HepG2 (cell line): ENCODE results near the gene SBNO2. TPM values are rescaled to one million over a fixed set of nuclear protein-coding genes. Genes with fewer than 3 reads are reported as not detected.

Source experiments
- ATAC-seq: fragments of 200-7000 bp; cut with Tn5 transposase; 3 replicates; pipeline ENCODE4 v1.9.1; 2020; ENCODE audit warnings: mild to moderate bottlenecking, moderate library complexity
- BruUV-seq: library from RNA; stranded (reverse); fragments of 400-500 nt; replicated peaks from 2 replicates; lab custom pipeline; 2021; lab: Mats Ljungman, UMichigan
- CTCF ChIA-PET: fragments of 300-600 bp; formaldehyde crosslinking; extraction: SDS; loops from one replicate; lab custom pipeline; 2021; ENCODE audit warnings: low total read pairs, inconsistent platforms, low intra/inter-chr PET ratio; lab: Yijun Ruan, JAX
- POLR2A ChIA-PET: fragments of 350-600 bp; sonication (Branson Sonifier 250); formaldehyde crosslinking; loops from one replicate; lab custom pipeline; 2020; ENCODE audit warnings: antibody characterized with exemption, inconsistent platforms; lab: Yijun Ruan, JAX
- DNase-seq: peaks from one replicate; pipeline ENCODE4 v3.0.0-alpha.2; 2015; ENCODE audit warnings: low spot score
- FAIRE-seq: peaks from 3 replicates; lab custom pipeline; 2011; peaks lifted over from hg19 to GRCh38; lab: Jason Lieb, UNC
- H2AFZ ChIP-seq: one replicate; pipeline ENCODE4 v1.6.1; 2011; ENCODE audit warnings: low read length, inconsistent platforms
- H3K27ac ChIP-seq: fragments of 300-600 bp; 3 replicates; pipeline ENCODE4 v1.8.0; 2011; ENCODE audit warnings: mixed run types, mild to moderate bottlenecking, mixed read lengths, low read length, inconsistent platforms; ENCODE audit not compliant: insufficient read depth; ENCODE audit errors: extremely low read length
- H3K27me3 ChIP-seq, 2 experiments: fragments of 200-600 bp in 1 of 2; 2 replicates in 1 of 2; 3 replicates in 1 of 2; pipeline versions ENCODE4 v1.6.0 to v1.8.0; 2011; ENCODE audit warnings: low read length in 2 of 2, mild to moderate bottlenecking in 2 of 2, moderate library complexity in 2 of 2, inconsistent platforms in 1 of 2; ENCODE audit not compliant: insufficient read depth in 2 of 2, control insufficient read depth in 1 of 2
- H3K36me3 ChIP-seq, 2 experiments: fragments of 200-600 bp in 1 of 2; replicated peaks in 1 of 2; 2 replicates in 1 of 2; 3 replicates in 1 of 2; pipeline versions ENCODE4 v1.5.1 to v1.8.0; 2011; ENCODE audit warnings: low read length in 2 of 2, inconsistent platforms in 1 of 2; ENCODE audit not compliant: insufficient read depth in 2 of 2, control insufficient read depth in 1 of 2
- H3K4me1 ChIP-seq: 2 replicates; pipeline ENCODE4 v1.5.1; 2012; ENCODE audit warnings: low read length, inconsistent platforms; ENCODE audit not compliant: insufficient read depth
- H3K4me2 ChIP-seq: 2 replicates; pipeline ENCODE4 v1.6.0; 2011; ENCODE audit warnings: low read depth, low read length, inconsistent platforms
- H3K4me3 ChIP-seq, 3 experiments: fragments of 200-600 bp in 1 of 3; sonication (generic), shearing (Covaris generic) in 1 of 3; replicated peaks in 1 of 3; 2 replicates each; pipeline ENCODE4 v1.5.1; 2011 to 2016; ENCODE audit warnings: low read length in 3 of 3, inconsistent platforms in 2 of 3, low read depth in 2 of 3, mild to moderate bottlenecking in 2 of 3, control low read depth in 1 of 3, mixed read lengths in 1 of 3; ENCODE audit not compliant: insufficient read depth in 1 of 3
- H3K79me2 ChIP-seq: one replicate; pipeline ENCODE4 v1.6.1; 2011; ENCODE audit warnings: low read length, inconsistent platforms; ENCODE audit not compliant: insufficient read depth
- H3K9ac ChIP-seq: 2 replicates; pipeline ENCODE4 v1.6.0; 2011; ENCODE audit warnings: mild to moderate bottlenecking, low read depth, low read length, inconsistent platforms; ENCODE audit not compliant: insufficient read depth
- H3K9me3 ChIP-seq: 2 replicates; pipeline ENCODE4 v1.5.1; 2012; ENCODE audit warnings: mild to moderate bottlenecking, low read length
- H4K20me1 ChIP-seq: 2 replicates; pipeline ENCODE4 v1.6.0; 2011; ENCODE audit warnings: inconsistent platforms, mild to moderate bottlenecking, low read length, moderate library complexity; ENCODE audit not compliant: insufficient read depth
- ZBTB33 ChIP-seq: sonication (generic); formaldehyde crosslinking; IDR thresholded peaks from 2 replicates; pipeline ENCODE4 v1.4.0; 2020; ENCODE audit warnings: missing genetic modification reagents
- ZNF207 ChIP-seq: fragments of 450-650 bp; IDR thresholded peaks from 2 replicates; pipeline ENCODE4 v1.6.1; 2016; ENCODE audit warnings: antibody characterized with exemption, borderline replicate concordance
- WGBS: methylation state at CpG from one replicate; pipeline ENCODE4 v1.1.6; 2017; ENCODE audit warnings: low lambda C conversion rate; 5-methylcytosine and 5-hydroxymethylcytosine counted together
- in situ Hi-C: cut with HindIII; loops from 2 replicates; pipeline ENCODE4 v1.10.0; 2017; ENCODE audit warnings: low pct_unique_long_range_greater_than_20kb; ENCODE audit not compliant: extremely low pct_ligation_motif_present
- intact Hi-C: fragments of 100-400 bp; cut with micrococcal nuclease; formaldehyde crosslinking; loops from one replicate; pipeline ENCODE4 v1.10.0; 2022; ENCODE audit not compliant: unreplicated experiment
- polyA plus RNA-seq, 8 experiments: library from polyadenylated mRNA; depleted of rRNA in 3 of 8; stranded (reverse) in 7 of 8; unstranded in 1 of 8; fragments of >200 nt; fragmentation: Illumina TruSeq in 4 of 8; extraction: Trizol in 4 of 8; gene quantifications; 2 replicates each; pipeline versions ENCODE4 v1.2.1 to v1.2.3, GENCODE V29; 2011 to 2016; ENCODE audit warnings: low read depth in 4 of 8, missing spikeins in 1 of 8, mixed read lengths in 1 of 8; ENCODE audit not compliant: insufficient read depth in 1 of 8
- total RNA-seq, 5 experiments: library from RNA; depleted of rRNA; stranded (reverse); fragments of >200 nt; fragmentation: Illumina TruSeq; extraction: Trizol; gene quantifications; 2 replicates each; pipeline ENCODE4 v1.2.3, GENCODE V29; 2016; ENCODE audit warnings: low read depth in 1 of 5
- TF ChIP-seq, protein P1 (sequence below): sonication (generic); formaldehyde crosslinking; IDR thresholded peaks from 2 replicates; pipeline ENCODE4 v1.4.0; 2020; ENCODE audit warnings: missing genetic modification reagents, mild to moderate bottlenecking, borderline replicate concordance

SBNO2 gene
- total and polyA plus RNA-seq, 2 of the 13 experiments (the other 11 are each of a cell fraction or from before 2014, with no cell fraction given) = 8.6 to 10.4 TPM

GRCh38 chr19:1149259-1150045 lies 24.6 kb downstream of the SBNO2 start:
- intact Hi-C loops (no loop called here), in situ Hi-C loops (loop anchor here (5.0 kb wide), 1 partner anchor 32 kb away; no protein-coding TSS in a partner anchor)
- Histone ChIP-seq H3K79me2 (peaks cover under 1% of the 10 kb centered on the region), H3K4me1 (peaks cover under 1% of the 10 kb centered on the region; the same call in 1 of the 2 replicates), H3K9me3 (no peaks in the 10 kb centered on the region), H3K36me3 (peaks cover 10 to 14% of the 10 kb centered on the region in 2 experiments; a peak in 4 of 5 replicates), H3K27ac (no peak overlapping the region), H3K27me3 (no peaks in the 10 kb centered on the region; a peak in 1 of 5 replicates), H4K20me1 (no peaks in the 10 kb centered on the region), H2AFZ (no peak overlapping the region), H3K9ac (no peak overlapping the region), H3K4me3 (no peak overlapping the region), H3K4me2 (no peak overlapping the region)
- TF ChIP-seq, protein P1, sequence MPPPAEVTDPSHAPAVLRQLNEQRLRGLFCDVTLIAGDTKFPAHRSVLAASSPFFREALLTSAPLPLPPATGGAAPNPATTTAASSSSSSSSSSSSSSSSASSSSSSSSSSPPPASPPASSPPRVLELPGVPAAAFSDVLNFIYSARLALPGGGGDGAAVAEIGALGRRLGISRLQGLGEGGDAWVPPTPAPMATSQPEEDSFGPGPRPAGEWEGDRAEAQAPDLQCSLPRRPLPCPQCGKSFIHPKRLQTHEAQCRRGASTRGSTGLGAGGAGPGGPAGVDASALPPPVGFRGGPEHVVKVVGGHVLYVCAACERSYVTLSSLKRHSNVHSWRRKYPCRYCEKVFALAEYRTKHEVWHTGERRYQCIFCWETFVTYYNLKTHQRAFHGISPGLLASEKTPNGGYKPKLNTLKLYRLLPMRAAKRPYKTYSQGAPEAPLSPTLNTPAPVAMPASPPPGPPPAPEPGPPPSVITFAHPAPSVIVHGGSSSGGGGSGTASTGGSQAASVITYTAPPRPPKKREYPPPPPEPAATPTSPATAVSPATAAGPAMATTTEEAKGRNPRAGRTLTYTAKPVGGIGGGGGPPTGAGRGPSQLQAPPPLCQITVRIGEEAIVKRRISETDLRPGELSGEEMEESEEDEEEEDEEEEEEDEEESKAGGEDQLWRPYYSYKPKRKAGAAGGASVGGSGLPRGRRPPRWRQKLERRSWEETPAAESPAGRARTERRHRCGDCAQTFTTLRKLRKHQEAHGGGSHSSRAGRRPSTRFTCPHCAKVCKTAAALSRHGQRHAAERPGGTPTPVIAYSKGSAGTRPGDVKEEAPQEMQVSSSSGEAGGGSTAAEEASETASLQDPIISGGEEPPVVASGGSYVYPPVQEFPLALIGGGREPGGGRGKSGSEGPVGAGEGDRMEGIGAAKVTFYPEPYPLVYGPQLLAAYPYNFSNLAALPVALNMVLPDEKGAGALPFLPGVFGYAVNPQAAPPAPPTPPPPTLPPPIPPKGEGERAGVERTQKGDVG = no peak
- TF ChIP-seq ZNF207 (no peak), ZBTB33 (CRISPR knock-in tag) (peak; percentile 66; the same call in 1 of the 2 replicates)
- DNase-seq (no peak), ATAC-seq (no peak), FAIRE-seq (no peak)
- CTCF ChIA-PET = no interaction called here
- no TSS peak for BruUV-seq
- POLR2A ChIA-PET = no interaction called here
- 94% methylated on average over 18 of the region's 39 CpGs for WGBS
